Caco-2 (cell line): Measurements from ENCODE around the gene PFKFB1. TPM values are rescaled to one million over a fixed set of nuclear protein-coding genes. Genes with fewer than 3 reads are reported as not detected.

Experiments used
- BruUV-seq: library from RNA; stranded (reverse); fragments of 400-500 nt; replicated peaks from 2 replicates; lab custom pipeline; 2021; lab: Mats Ljungman, UMichigan
- CTCF ChIA-PET: fragments of 300-600 bp; sonication (Branson Sonifier 250); formaldehyde crosslinking; loops from one replicate; lab custom pipeline; 2022; ENCODE audit warnings: antibody characterized with exemption; lab: Charles Lee
- POLR2A ChIA-PET: fragments of 300-600 bp; sonication (Branson Sonifier 250); formaldehyde crosslinking; loops from one replicate; lab custom pipeline; 2022; ENCODE audit warnings: antibody characterized with exemption; lab: Charles Lee
- DNase-seq, 2 experiments: peaks; one replicate each; pipeline versions ENCODE4 v3.0.0 to v3.0.0-alpha.2; 2020 to 2022
- H3K27me3 ChIP-seq: replicated peaks from 2 replicates; pipeline ENCODE4 v1.6.0; 2011; ENCODE audit warnings: low read length; ENCODE audit not compliant: control insufficient read depth, insufficient read depth
- H3K36me3 ChIP-seq: 2 replicates; pipeline ENCODE4 v1.5.1; 2011; ENCODE audit warnings: low read length; ENCODE audit not compliant: control insufficient read depth, insufficient read depth
- H3K4me1 ChIP-seq: fragments of 250-450 bp; sonication (Bioruptor Pico); 2 replicates; pipeline ENCODE4 v1.5.1; 2020; ENCODE audit warnings: mild to moderate bottlenecking
- H3K4me3 ChIP-seq: 2 replicates; pipeline ENCODE4 v1.5.1; 2011; ENCODE audit warnings: low read depth, mild to moderate bottlenecking, control low read depth, low read length
- H3K9me3 ChIP-seq: fragments of 250-450 bp; sonication (Bioruptor Pico); 2 replicates; pipeline ENCODE4 v1.5.1; 2020; ENCODE audit warnings: mild to moderate bottlenecking, moderate library complexity
- H3K27ac Mint-ChIP-seq: one replicate; pipeline ENCODE4 v1.8.0; 2022; ENCODE audit warnings: mixed read lengths; ENCODE audit not compliant: unreplicated experiment
- H3K27me3 Mint-ChIP-seq: one replicate; pipeline ENCODE4 v1.8.0; 2022; ENCODE audit warnings: mixed read lengths; ENCODE audit not compliant: insufficient read depth, unreplicated experiment
- H3K36me3 Mint-ChIP-seq: one replicate; pipeline ENCODE4 v1.8.0; 2022; ENCODE audit warnings: mild to moderate bottlenecking, mixed read lengths; ENCODE audit not compliant: insufficient read depth, unreplicated experiment
- H3K4me1 Mint-ChIP-seq: one replicate; pipeline ENCODE4 v1.8.0; 2022; ENCODE audit warnings: low read depth, mixed read lengths; ENCODE audit not compliant: unreplicated experiment
- H3K4me3 Mint-ChIP-seq: one replicate; pipeline ENCODE4 v1.8.0; 2022; ENCODE audit warnings: mild to moderate bottlenecking, moderate library complexity, mixed read lengths; ENCODE audit not compliant: unreplicated experiment
- H3K9me3 Mint-ChIP-seq: one replicate; pipeline ENCODE4 v1.8.0; 2022; ENCODE audit warnings: mixed read lengths; ENCODE audit not compliant: unreplicated experiment
- CTCF ChIP-seq, 2 experiments: fragments of 200-600 bp in 1 of 2; IDR thresholded peaks; 1 replicate in 1 of 2; 2 replicates in 1 of 2; pipeline versions ENCODE4 v1.5.1 to v1.8.0; 2011 to 2022; ENCODE audit warnings: antibody characterized with exemption in 1 of 2, control low read depth in 1 of 2, inconsistent platforms in 1 of 2, low read depth in 1 of 2, low read length in 1 of 2, mild to moderate bottlenecking in 1 of 2, moderate library complexity in 1 of 2; ENCODE audit not compliant: insufficient read depth in 1 of 2, severe bottlenecking in 1 of 2, unreplicated experiment in 1 of 2
- intact Hi-C: fragments of 100-400 bp; cut with micrococcal nuclease; formaldehyde crosslinking; loops from one replicate; pipeline ENCODE4 v1.10.0; 2022; ENCODE audit not compliant: unreplicated experiment
- total RNA-seq: library from RNA; stranded (reverse); gene quantifications from 2 replicates; pipeline ENCODE4 v1.2.3, GENCODE V29; 2022

PFKFB1 gene
- total RNA-seq, 1 experiment from 2014 or later: not detected

GRCh38 chrX:54961750-54962149, 32.2 kb downstream of the PFKFB1 start:
- Histone ChIP-seq H3K9me3 (no peaks in the 10 kb centered on the region), H3K27me3 (no peaks in the 10 kb centered on the region), H3K36me3 (no peaks in the 10 kb centered on the region), H3K4me3 (no peak overlapping the region), H3K4me1 (no peaks in the 10 kb centered on the region)
- ChIA-PET POLR2A (no interaction called here), CTCF (no interaction called here)
- Mint-ChIP-seq H3K27ac (no peak overlapping the region), H3K4me3 (no peak overlapping the region), H3K36me3 (no peaks in the 10 kb centered on the region), H3K4me1 (no peaks in the 10 kb centered on the region), H3K9me3 (no peaks in the 10 kb centered on the region), H3K27me3 (peaks cover 9% of the 10 kb centered on the region)
- DNase-seq: no peak
- no peak for TF ChIP-seq CTCF (IDR thresholded peaks at IDR 0.05; ENCODE audit: insufficient read depth in 1 of 2, low read depth in 1 of 2, low read length in 1 of 2, severe bottlenecking in 1 of 2, unreplicated experiment in 1 of 2)
- no TSS peak for BruUV-seq
- intact Hi-C loops: no loop called here

GRCh38 chrX:54950730-54951375, 43.1 kb downstream of the PFKFB1 start:
- H3K27me3 ChIP-seq: no peaks in the 10 kb centered on the region
- BruUV-seq: no TSS peak
- Mint-ChIP-seq H3K4me1 (no peaks in the 10 kb centered on the region), H3K27me3 (peaks cover 6% of the 10 kb centered on the region), H3K4me3 (no peak overlapping the region), H3K9me3 (no peaks in the 10 kb centered on the region), H3K27ac (no peak overlapping the region), H3K36me3 (no peaks in the 10 kb centered on the region)
- intact Hi-C loops: no loop called here
- H3K4me1 ChIP-seq: no peaks in the 10 kb centered on the region
- DNase-seq: no peak
- no peaks in the 10 kb centered on the region for H3K9me3 ChIP-seq
- CTCF ChIA-PET: no interaction called here
- no peaks in the 10 kb centered on the region for H3K36me3 ChIP-seq
- TF ChIP-seq CTCF (IDR thresholded peaks at IDR 0.05; ENCODE audit: insufficient read depth in 1 of 2, low read depth in 1 of 2, low read length in 1 of 2, severe bottlenecking in 1 of 2, unreplicated experiment in 1 of 2): no peak
- POLR2A ChIA-PET: no interaction called here
- H3K4me3 ChIP-seq: no peak overlapping the region

GRCh38 chrX:54945224-54945623, 48.8 kb downstream of the PFKFB1 start:
- no TSS peak for BruUV-seq
- no peak for TF ChIP-seq CTCF (IDR thresholded peaks at IDR 0.05; ENCODE audit: insufficient read depth in 1 of 2, low read depth in 1 of 2, low read length in 1 of 2, severe bottlenecking in 1 of 2, unreplicated experiment in 1 of 2)
- no peak overlapping the region for H3K4me3 Mint-ChIP-seq
- no peak overlapping the region for H3K27ac Mint-ChIP-seq
- no peaks in the 10 kb centered on the region for H3K4me1 Mint-ChIP-seq
- no peaks in the 10 kb centered on the region for H3K36me3 Mint-ChIP-seq
- no peak overlapping the region for H3K4me3 ChIP-seq
- CTCF ChIA-PET: no interaction called here
- no peak for DNase-seq
- H3K27me3 ChIP-seq: no peaks in the 10 kb centered on the region
- POLR2A ChIA-PET: no interaction called here
- intact Hi-C loops: no loop called here
- H3K27me3 Mint-ChIP-seq: peaks cover 7% of the 10 kb centered on the region
- no peaks in the 10 kb centered on the region for H3K36me3 ChIP-seq
- H3K9me3 ChIP-seq: no peaks in the 10 kb centered on the region
- H3K4me1 ChIP-seq: no peaks in the 10 kb centered on the region
- H3K9me3 Mint-ChIP-seq: no peaks in the 10 kb centered on the region
